Peyer's patch (tissue), 4 donors: ENCODE data around the gene ABHD17B. TPM values are rescaled to one million over a fixed set of nuclear protein-coding genes. Genes with fewer than 3 reads are reported as not detected.

ENCODE experiments used
- DNase-seq, 3 donors: peaks; one replicate each; pipeline ENCODE4 v3.0.0-alpha.2; 2017 to 2019
- H3K27ac ChIP-seq, 4 donors: fragments of 200-600 bp; sonication (generic); one replicate each; pipeline ENCODE4 v1.5.1; 2016 to 2019
- H3K27me3 ChIP-seq, 2 donors: fragments of 200-600 bp; sonication (generic); one replicate each; pipeline ENCODE4 v1.5.1; 2019
- H3K36me3 ChIP-seq, 3 donors: fragments of 200-600 bp; sonication (generic); one replicate each; pipeline ENCODE4 v1.5.1; 2016 to 2019
- H3K4me1 ChIP-seq, 4 donors: fragments of 200-600 bp; sonication (generic); one replicate each; pipeline ENCODE4 v1.5.1; 2016 to 2019
- H3K4me3 ChIP-seq, 4 donors: fragments of 200-600 bp; sonication (generic); 1 replicate in 3 of 4; 2 replicates in 1 of 4; pipeline ENCODE4 v1.5.1; 2016 to 2019; ENCODE audit warnings: mild to moderate bottlenecking in 1 of 4
- H3K9me3 ChIP-seq, 4 donors: fragments of 200-600 bp; sonication (generic); one replicate each; pipeline ENCODE4 v1.5.1; 2016 to 2019; ENCODE audit warnings: mild to moderate bottlenecking in 1 of 4
- POLR2A ChIP-seq, 2 donors: fragments of 450-650 bp; IDR thresholded peaks; one replicate each; pipeline ENCODE4 v1.5.1; 2017; ENCODE audit warnings: antibody characterized with exemption in 2 of 2, mild to moderate bottlenecking in 2 of 2, moderate library complexity in 2 of 2
- total RNA-seq, 4 donors: library from RNA; depleted of rRNA; stranded (reverse); fragments of >200 nt; gene quantifications; one replicate each; pipeline ENCODE4 v1.1.0, GENCODE V29; 2016
- TF ChIP-seq, protein P1 (sequence below), 6 experiments: fragments of 450-650 bp in 4 of 6; fragments of 200-600 bp in 2 of 6; sonication (generic) in 1 of 6; IDR thresholded peaks; one replicate each; pipeline ENCODE4 v1.5.1; 2017 to 2019; ENCODE audit warnings: antibody characterized with exemption in 6 of 6, mild to moderate bottlenecking in 3 of 6, moderate library complexity in 1 of 6

ABHD17B gene
- total RNA-seq, 4 donors from 2014 or later, result 23.9 to 39.1 (median 34.0) TPM

- no peaks in the 10 kb centered on the region for H3K4me1 ChIP-seq
- no peaks in the 10 kb centered on the region for H3K9me3 ChIP-seq
- TF ChIP-seq POLR2A (IDR thresholded peaks at IDR 0.05), result no peak
These were observed 86.7 kb downstream of the ABHD17B start for GRCh38 chr9:71824257-71824656.

DNA sequence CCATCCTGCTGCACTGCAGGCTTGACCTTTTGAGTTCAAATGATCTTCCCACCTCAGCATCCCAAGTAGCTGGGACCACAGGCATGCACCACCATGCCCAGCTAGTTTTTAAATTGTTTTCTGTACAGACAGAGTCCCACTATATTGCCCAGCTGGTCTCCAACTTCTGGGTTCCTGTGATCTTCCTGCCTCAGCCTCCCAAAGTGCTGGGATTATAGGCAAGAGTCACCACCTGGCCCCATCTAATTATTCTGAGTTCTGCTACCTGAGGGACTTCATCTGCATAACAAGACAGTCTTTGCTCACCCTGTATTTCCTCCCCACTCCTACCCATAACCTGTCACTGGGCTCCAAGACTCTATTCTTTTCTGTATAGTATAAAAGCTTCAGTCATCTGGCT, 88.1 kb downstream of the ABHD17B start:
- Histone ChIP-seq H3K9me3 (no peaks in the 10 kb centered on the region), H3K4me1 (no peaks in the 10 kb centered on the region), H3K4me3 (no peak overlapping the region), H3K27me3 (no peaks in the 10 kb centered on the region), H3K36me3 (no peaks in the 10 kb centered on the region), H3K27ac (no peak overlapping the region)
- TF ChIP-seq, protein P1, sequence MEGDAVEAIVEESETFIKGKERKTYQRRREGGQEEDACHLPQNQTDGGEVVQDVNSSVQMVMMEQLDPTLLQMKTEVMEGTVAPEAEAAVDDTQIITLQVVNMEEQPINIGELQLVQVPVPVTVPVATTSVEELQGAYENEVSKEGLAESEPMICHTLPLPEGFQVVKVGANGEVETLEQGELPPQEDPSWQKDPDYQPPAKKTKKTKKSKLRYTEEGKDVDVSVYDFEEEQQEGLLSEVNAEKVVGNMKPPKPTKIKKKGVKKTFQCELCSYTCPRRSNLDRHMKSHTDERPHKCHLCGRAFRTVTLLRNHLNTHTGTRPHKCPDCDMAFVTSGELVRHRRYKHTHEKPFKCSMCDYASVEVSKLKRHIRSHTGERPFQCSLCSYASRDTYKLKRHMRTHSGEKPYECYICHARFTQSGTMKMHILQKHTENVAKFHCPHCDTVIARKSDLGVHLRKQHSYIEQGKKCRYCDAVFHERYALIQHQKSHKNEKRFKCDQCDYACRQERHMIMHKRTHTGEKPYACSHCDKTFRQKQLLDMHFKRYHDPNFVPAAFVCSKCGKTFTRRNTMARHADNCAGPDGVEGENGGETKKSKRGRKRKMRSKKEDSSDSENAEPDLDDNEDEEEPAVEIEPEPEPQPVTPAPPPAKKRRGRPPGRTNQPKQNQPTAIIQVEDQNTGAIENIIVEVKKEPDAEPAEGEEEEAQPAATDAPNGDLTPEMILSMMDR (IDR thresholded peaks at IDR 0.05), result no peak
- no peak for TF ChIP-seq POLR2A (IDR thresholded peaks at IDR 0.05)
- no peak for DNase-seq

More at GRCh38 chr9:71824257-71824656, 86.7 kb downstream of the ABHD17B start:
- no peak for DNase-seq
- no peaks in the 10 kb centered on the region for H3K36me3 ChIP-seq
- no peak overlapping the region for H3K4me3 ChIP-seq
- no peak overlapping the region for H3K27ac ChIP-seq
- no peaks in the 10 kb centered on the region for H3K27me3 ChIP-seq

DNA sequence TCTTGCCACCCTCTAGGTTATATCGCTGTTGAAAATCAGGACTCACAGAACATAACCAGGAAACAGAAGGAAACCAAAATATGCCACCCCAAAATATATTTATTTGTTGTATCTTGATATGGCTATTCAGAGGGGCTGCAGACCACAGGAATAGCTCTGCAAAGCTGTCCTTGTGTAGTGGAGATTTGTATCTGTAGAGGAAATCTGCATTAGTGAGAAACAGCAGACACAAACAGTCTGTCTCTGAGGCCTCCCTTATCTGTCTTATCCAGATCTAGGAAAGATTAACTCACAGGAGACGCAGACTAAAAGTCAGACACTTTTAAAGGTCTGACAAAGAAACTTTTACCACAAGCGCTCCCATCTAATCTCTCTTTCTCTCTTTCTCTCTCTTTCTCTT, 88.5 kb downstream of the ABHD17B start:
- no peak overlapping the region for H3K4me3 ChIP-seq
- H3K36me3 ChIP-seq, result no peaks in the 10 kb centered on the region
- H3K27ac ChIP-seq, result no peak overlapping the region
- no peaks in the 10 kb centered on the region for H3K4me1 ChIP-seq
- TF ChIP-seq, protein P1 (IDR thresholded peaks at IDR 0.05), result no peak
- TF ChIP-seq POLR2A (IDR thresholded peaks at IDR 0.05), result no peak
- DNase-seq, result no peak
- no peaks in the 10 kb centered on the region for H3K9me3 ChIP-seq
- no peaks in the 10 kb centered on the region for H3K27me3 ChIP-seq

DNA sequence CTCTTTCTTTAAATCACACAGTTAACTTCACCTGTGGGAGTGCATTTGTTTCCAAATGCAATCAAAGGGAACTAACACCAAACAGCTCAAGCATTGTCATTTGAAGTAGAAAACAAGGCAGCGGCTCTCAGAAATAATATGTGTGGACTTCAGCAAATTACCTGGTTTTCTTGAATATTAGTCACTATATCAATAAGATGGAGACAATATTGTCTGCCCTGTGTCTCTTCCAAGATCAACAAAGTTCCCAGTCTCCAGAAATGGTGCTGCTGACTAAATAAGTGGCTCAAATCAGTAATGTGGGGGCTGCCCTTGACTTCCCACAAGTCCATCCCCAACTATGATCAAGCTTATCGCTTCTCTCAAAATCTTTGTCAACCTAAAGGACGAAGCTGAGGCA, 89.6 kb downstream of the ABHD17B start:
- H3K9me3 ChIP-seq, result no peaks in the 10 kb centered on the region
- H3K36me3 ChIP-seq, result no peaks in the 10 kb centered on the region
- no peak overlapping the region for H3K27ac ChIP-seq
- DNase-seq, result no peak
- H3K4me1 ChIP-seq, result no peaks in the 10 kb centered on the region
- TF ChIP-seq, protein P1 (IDR thresholded peaks at IDR 0.05), result no peak
- TF ChIP-seq POLR2A (IDR thresholded peaks at IDR 0.05), result no peak
- H3K27me3 ChIP-seq, result no peaks in the 10 kb centered on the region
- H3K4me3 ChIP-seq, result no peak overlapping the region

- Histone ChIP-seq H3K27ac (no peak overlapping the region), H3K27me3 (no peaks in the 10 kb centered on the region), H3K9me3 (no peaks in the 10 kb centered on the region), H3K4me1 (no peaks in the 10 kb centered on the region), H3K4me3 (no peak overlapping the region), H3K36me3 (no peaks in the 10 kb centered on the region)
- no peak for TF ChIP-seq POLR2A (IDR thresholded peaks at IDR 0.05)
- TF ChIP-seq, protein P1 (IDR thresholded peaks at IDR 0.05), result no peak
- DNase-seq, result no peak
These were observed 90.5 kb downstream of the ABHD17B start for GRCh38 chr9:71820403-71820921.

- Histone ChIP-seq H3K27me3 (no peaks in the 10 kb centered on the region), H3K9me3 (no peaks in the 10 kb centered on the region), H3K4me3 (no peak overlapping the region), H3K36me3 (no peaks in the 10 kb centered on the region), H3K27ac (no peak overlapping the region), H3K4me1 (no peaks in the 10 kb centered on the region)
- TF ChIP-seq, protein P1 (IDR thresholded peaks at IDR 0.05), result peak; percentile 68 to 85 (median 76)
- TF ChIP-seq POLR2A (IDR thresholded peaks at IDR 0.05), result no peak
- peak in 2 of 3 donors; percentile 51 to 78 for DNase-seq
These were observed 91.8 kb downstream of the ABHD17B start for GRCh38 chr9:71819115-71819739.
